HepG2 (cell line): ENCODE results near the gene ZSCAN21. TPM values are rescaled to one million over a fixed set of nuclear protein-coding genes. Genes with fewer than 3 reads are reported as not detected.

ENCODE experiments used
- CC2D1A ChIP-seq: sonication (generic); formaldehyde crosslinking; IDR thresholded peaks from 2 replicates; pipeline ENCODE4 v1.8.1; 2023; ENCODE audit warnings: mild to moderate bottlenecking, missing genetic modification reagents
- CREM ChIP-seq, 2 experiments: sonication (generic) in 1 of 2; formaldehyde crosslinking in 1 of 2; IDR thresholded peaks; 2 replicates each; pipeline versions ENCODE4 v1.4.0 to v1.6.1; 2016 to 2020; ENCODE audit warnings: antibody characterized with exemption in 1 of 2, mild to moderate bottlenecking in 1 of 2, missing genetic modification reagents in 1 of 2
- JUN ChIP-seq: sonication (generic); formaldehyde crosslinking; IDR thresholded peaks from 2 replicates; pipeline ENCODE4 v1.4.0; 2020; ENCODE audit warnings: mild to moderate bottlenecking, missing genetic modification reagents
- MBNL3 ChIP-seq: fragments of 250-450 bp; sonication (Bioruptor Pico); conservative IDR thresholded peaks from 2 replicates; pipeline ENCODE4 v1.8.0; 2022; ENCODE audit warnings: mild to moderate bottlenecking, inconsistent platforms
- MED1 ChIP-seq: sonication (generic); formaldehyde crosslinking; IDR thresholded peaks from 2 replicates; pipeline ENCODE4 v1.4.0; 2020; ENCODE audit warnings: missing genetic modification reagents
- PBX2 ChIP-seq: IDR thresholded peaks from 2 replicates; pipeline ENCODE4 v1.6.1; 2016; ENCODE audit warnings: control low read depth
- POLR2A ChIP-seq, 2 experiments: IDR thresholded peaks; 2 replicates each; pipeline ENCODE4 v1.6.1; 2011; ENCODE audit warnings: low read depth in 2 of 2, low read length in 2 of 2, mild to moderate bottlenecking in 1 of 2, moderate library complexity in 1 of 2; ENCODE audit not compliant: insufficient read depth in 1 of 2
- RBAK ChIP-seq: sonication (generic); formaldehyde crosslinking; IDR thresholded peaks from 2 replicates; pipeline ENCODE4 v1.5.1; 2020; ENCODE audit warnings: mild to moderate bottlenecking, missing genetic modification reagents
- RBFOX2 ChIP-seq: fragments of 200-400 bp; formaldehyde crosslinking; IDR thresholded peaks from 2 replicates; pipeline ENCODE4 v1.6.1; 2017; ENCODE audit warnings: low read depth, mild to moderate bottlenecking, low read length
- TCF7L2 ChIP-seq: IDR thresholded peaks from 2 replicates; pipeline ENCODE4 v1.6.1; 2011; ENCODE audit warnings: mild to moderate bottlenecking, low read depth, low read length, moderate library complexity
- ZNF569 ChIP-seq: sonication (generic); formaldehyde crosslinking; IDR thresholded peaks from 2 replicates; pipeline ENCODE4 v1.5.0; 2020; ENCODE audit warnings: mild to moderate bottlenecking, missing genetic modification reagents, moderate library complexity, borderline replicate concordance
- ZNF800 ChIP-seq: sonication (generic); formaldehyde crosslinking; IDR thresholded peaks from 2 replicates; pipeline ENCODE4 v1.4.0; 2020; ENCODE audit warnings: missing genetic modification reagents
- ZNF878 ChIP-seq: sonication (generic); formaldehyde crosslinking; IDR thresholded peaks from 2 replicates; pipeline ENCODE4 v1.8.1; 2023; ENCODE audit warnings: mild to moderate bottlenecking, missing genetic modification reagents, moderate library complexity
- polyA plus RNA-seq, 8 experiments: library from polyadenylated mRNA; depleted of rRNA in 3 of 8; stranded (reverse) in 7 of 8; unstranded in 1 of 8; fragments of >200 nt; fragmentation: Illumina TruSeq in 4 of 8; extraction: Trizol in 4 of 8; gene quantifications; 2 replicates each; pipeline versions ENCODE4 v1.2.1 to v1.2.3, GENCODE V29; 2011 to 2016; ENCODE audit warnings: low read depth in 4 of 8, missing spikeins in 1 of 8, mixed read lengths in 1 of 8; ENCODE audit not compliant: insufficient read depth in 1 of 8
- total RNA-seq, 5 experiments: library from RNA; depleted of rRNA; stranded (reverse); fragments of >200 nt; fragmentation: Illumina TruSeq; extraction: Trizol; gene quantifications; 2 replicates each; pipeline ENCODE4 v1.2.3, GENCODE V29; 2016; ENCODE audit warnings: low read depth in 1 of 5
- TF ChIP-seq, protein P1 (sequence below): sonication (generic); formaldehyde crosslinking; IDR thresholded peaks from 2 replicates; pipeline ENCODE4 v1.4.0; 2020; ENCODE audit warnings: missing genetic modification reagents; ENCODE audit errors: not compliant biosample characterization
- TF ChIP-seq, protein P2 (sequence below): sonication (generic); formaldehyde crosslinking; IDR thresholded peaks from 2 replicates; pipeline ENCODE4 v1.9.0; 2022; ENCODE audit warnings: low read depth, missing genetic modification reagents

The ZSCAN21 gene
- total and polyA plus RNA-seq, 2 of the 13 experiments (the other 11 are each of a cell fraction or from before 2014, with no cell fraction given): 7.0 to 10.0 TPM

DNA sequence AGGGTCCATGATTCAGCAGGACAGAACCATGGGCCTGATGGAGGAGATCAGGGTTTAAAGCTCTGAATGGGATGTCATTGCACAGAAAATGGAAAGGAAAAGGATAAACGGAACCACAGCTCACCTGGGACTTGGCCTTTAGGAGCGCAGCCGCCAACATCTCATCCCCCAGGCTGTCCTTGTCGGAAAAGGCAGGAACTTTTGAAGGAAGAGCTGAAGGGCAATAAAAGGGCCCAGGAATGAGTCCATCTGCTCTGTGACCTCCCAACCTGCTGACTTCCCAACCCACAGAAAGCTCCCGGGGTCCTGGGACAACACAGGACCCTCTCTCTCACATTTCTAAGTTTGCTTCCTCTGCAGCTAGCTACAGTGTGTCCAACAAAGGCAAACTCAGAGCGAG lies 25.8 kb downstream of the ZSCAN21 start (continued):
- TF ChIP-seq PBX2 (no peak), RBFOX2 (peak; percentile 55; the same call in 1 of the 2 replicates), MED1 (no peak), ZNF800 (CRISPR knock-in tag) (no peak), MBNL3 (CRISPR knock-in tag) (no peak), ZNF569 (CRISPR knock-in tag) (no peak), CREM (IDR thresholded peaks at IDR 0.05) (no peak), CREM (CRISPR knock-in tag; IDR thresholded peaks at IDR 0.05) (no peak), RBAK (CRISPR knock-in tag) (no peak), POLR2A (IDR thresholded peaks at IDR 0.05; ENCODE audit: insufficient read depth in 1 of 2, low read depth in 2 of 2, low read length in 2 of 2) (peak in 1 of 2 experiments; percentile 21; a peak in 1 of 4 replicates), CC2D1A (CRISPR knock-in tag) (no peak), JUN (CRISPR knock-in tag) (no peak), ZNF878 (CRISPR knock-in tag) (no peak), TCF7L2 (no peak)
- TF ChIP-seq, protein P1, sequence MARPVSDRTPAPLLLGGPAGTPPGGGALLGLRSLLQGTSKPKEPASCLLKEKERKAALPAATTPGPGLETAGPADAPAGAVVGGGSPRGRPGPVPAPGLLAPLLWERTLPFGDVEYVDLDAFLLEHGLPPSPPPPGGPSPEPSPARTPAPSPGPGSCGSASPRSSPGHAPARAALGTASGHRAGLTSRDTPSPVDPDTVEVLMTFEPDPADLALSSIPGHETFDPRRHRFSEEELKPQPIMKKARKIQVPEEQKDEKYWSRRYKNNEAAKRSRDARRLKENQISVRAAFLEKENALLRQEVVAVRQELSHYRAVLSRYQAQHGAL (CRISPR knock-in tag): no peak
- TF ChIP-seq, protein P2, sequence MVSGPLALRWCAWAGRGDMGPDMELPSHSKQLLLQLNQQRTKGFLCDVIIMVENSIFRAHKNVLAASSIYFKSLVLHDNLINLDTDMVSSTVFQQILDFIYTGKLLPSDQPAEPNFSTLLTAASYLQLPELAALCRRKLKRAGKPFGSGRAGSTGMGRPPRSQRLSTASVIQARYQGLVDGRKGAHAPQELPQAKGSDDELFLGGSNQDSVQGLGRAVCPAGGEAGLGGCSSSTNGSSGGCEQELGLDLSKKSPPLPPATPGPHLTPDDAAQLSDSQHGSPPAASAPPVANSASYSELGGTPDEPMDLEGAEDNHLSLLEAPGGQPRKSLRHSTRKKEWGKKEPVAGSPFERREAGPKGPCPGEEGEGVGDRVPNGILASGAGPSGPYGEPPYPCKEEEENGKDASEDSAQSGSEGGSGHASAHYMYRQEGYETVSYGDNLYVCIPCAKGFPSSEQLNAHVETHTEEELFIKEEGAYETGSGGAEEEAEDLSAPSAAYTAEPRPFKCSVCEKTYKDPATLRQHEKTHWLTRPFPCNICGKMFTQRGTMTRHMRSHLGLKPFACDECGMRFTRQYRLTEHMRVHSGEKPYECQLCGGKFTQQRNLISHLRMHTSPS (CRISPR knock-in tag): no peak
